ENCODE results near the gene CCM2. TPM values are rescaled to one million over a fixed set of nuclear protein-coding genes. Genes with fewer than 3 reads are reported as not detected.
"Not testable (repeated sequence)": the region's sequence is repeated elsewhere in the genome, so short reads cannot be mapped to it uniquely, and the experiment has no call there.

The CCM2 gene
- total RNA-seq, 1 experiment from 2014 or later: 75.1 TPM

- DNase-seq (ENCODE audit: low read depth): peak; percentile 38
Observed at GRCh38 chr7:45033261-45033930, 33.4 kb downstream of the CCM2 start.

GRCh38 chr7:45033931-45034290 is 33.9 kb downstream of the CCM2 start:
- peak; percentile 34 for DNase-seq (ENCODE audit: low read depth)

GRCh38 chr7:45034710-45035109 is 34.7 kb downstream of the CCM2 start:
- DNase-seq (ENCODE audit: low read depth): not testable (repeated sequence)

- no peak for DNase-seq (ENCODE audit: low read depth)
Observed at GRCh38 chr7:45035371-45035770, 35.4 kb downstream of the CCM2 start.

GRCh38 chr7:45035893-45036292 is 35.9 kb downstream of the CCM2 start:
- no peak for DNase-seq (ENCODE audit: low read depth)

GRCh38 chr7:45036317-45036716 is 36.3 kb downstream of the CCM2 start:
- no peak for DNase-seq (ENCODE audit: low read depth)

- no peak for DNase-seq (ENCODE audit: low read depth)
Observed at GRCh38 chr7:45036796-45037195, 36.8 kb downstream of the CCM2 start.

- no peak for DNase-seq (ENCODE audit: low read depth)
Observed at GRCh38 chr7:45037876-45038275, 37.9 kb downstream of the CCM2 start.

GRCh38 chr7:45039106-45039505 is 39.1 kb downstream of the CCM2 start:
- no peak for DNase-seq (ENCODE audit: low read depth)

GRCh38 chr7:45044338-45044737 is 44.3 kb downstream of the CCM2 start:
- no peak for DNase-seq (ENCODE audit: low read depth)

GRCh38 chr7:45048748-45049147 is 48.7 kb downstream of the CCM2 start:
- no peak for DNase-seq (ENCODE audit: low read depth)

- DNase-seq (ENCODE audit: low read depth): no peak
Observed at GRCh38 chr7:45050198-45050597, 50.2 kb downstream of the CCM2 start.

- DNase-seq (ENCODE audit: low read depth): no peak
Observed at GRCh38 chr7:45052011-45052410, 52.0 kb downstream of the CCM2 start.

GRCh38 chr7:45053401-45053800 is 53.4 kb downstream of the CCM2 start:
- DNase-seq (ENCODE audit: low read depth): no peak

GRCh38 chr7:45053941-45054340 is 53.9 kb downstream of the CCM2 start:
- DNase-seq (ENCODE audit: low read depth): no peak

GRCh38 chr7:45054442-45054841 is 54.4 kb downstream of the CCM2 start:
- no peak for DNase-seq (ENCODE audit: low read depth)

GRCh38 chr7:45055016-45055415 is 55.0 kb downstream of the CCM2 start:
- DNase-seq (ENCODE audit: low read depth): no peak

- DNase-seq (ENCODE audit: low read depth): no peak
Observed at GRCh38 chr7:45055594-45056219, 55.7 kb downstream of the CCM2 start.

GRCh38 chr7:45057878-45058277 is 57.9 kb downstream of the CCM2 start:
- DNase-seq (ENCODE audit: low read depth): no peak

- DNase-seq (ENCODE audit: low read depth): no peak
Observed at GRCh38 chr7:45060295-45060694, 60.3 kb downstream of the CCM2 start.

- no peak for DNase-seq (ENCODE audit: low read depth)
Observed at GRCh38 chr7:45061352-45061751, 61.4 kb downstream of the CCM2 start.

- no peak for DNase-seq (ENCODE audit: low read depth)
Observed at GRCh38 chr7:45061806-45062425, 61.9 kb downstream of the CCM2 start.

- DNase-seq (ENCODE audit: low read depth): no peak
Observed at GRCh38 chr7:45064047-45064725, 64.2 kb downstream of the CCM2 start.
